Measurements from ENCODE around the gene NUTM2F.
"Not testable (repeated sequence)": the region's sequence is repeated elsewhere in the genome, so short reads cannot be mapped to it uniquely, and the experiment has no call there.

NUTM2F gene

GRCh38 chr9:94315034-94315984 lies 13.1 kb downstream of the NUTM2F start:
- DNase-seq = not testable (repeated sequence)

GRCh38 chr9:94303321-94303720 lies 25.1 kb downstream of the NUTM2F start:
- DNase-seq = no peak

GRCh38 chr9:94302426-94302825 lies 26.0 kb downstream of the NUTM2F start:
- DNase-seq = no peak

GRCh38 chr9:94301583-94301982 lies 26.9 kb downstream of the NUTM2F start:
- no peak for DNase-seq

- DNase-seq = no peak
These were observed 27.8 kb downstream of the NUTM2F start for GRCh38 chr9:94300470-94301301.

- no peak for DNase-seq
These were observed 29.4 kb downstream of the NUTM2F start for GRCh38 chr9:94298949-94299599.

- DNase-seq = no peak
These were observed 38.8 kb downstream of the NUTM2F start for GRCh38 chr9:94289691-94290090.

GRCh38 chr9:94287877-94288513 lies 40.4 kb downstream of the NUTM2F start:
- DNase-seq = no peak

- DNase-seq = no peak
These were observed 42.3 kb downstream of the NUTM2F start for GRCh38 chr9:94286116-94286515.

GRCh38 chr9:94281101-94281500 lies 47.3 kb downstream of the NUTM2F start:
- no peak for DNase-seq

- DNase-seq = no peak
These were observed 47.9 kb downstream of the NUTM2F start for GRCh38 chr9:94280409-94280989.

GRCh38 chr9:94277885-94278536 lies 50.4 kb downstream of the NUTM2F start:
- DNase-seq = no peak

- not testable (repeated sequence) for DNase-seq
These were observed 51.4 kb downstream of the NUTM2F start for GRCh38 chr9:94277029-94277428.

- no peak for DNase-seq
These were observed 58.4 kb downstream of the NUTM2F start for GRCh38 chr9:94270009-94270408.

GRCh38 chr9:94269264-94269663 lies 59.2 kb downstream of the NUTM2F start:
- no peak for DNase-seq

Data from activated effector memory CD4-positive, alpha-beta T cell treated with Interleukin-2 at 50 U/mL for 16 hours (primary cell).